ENCODE data around the gene NFYB.
"Not testable (repeated sequence)": the region's sequence is repeated elsewhere in the genome, so short reads cannot be mapped to it uniquely, and the experiment has no call there.

The NFYB gene

DNA sequence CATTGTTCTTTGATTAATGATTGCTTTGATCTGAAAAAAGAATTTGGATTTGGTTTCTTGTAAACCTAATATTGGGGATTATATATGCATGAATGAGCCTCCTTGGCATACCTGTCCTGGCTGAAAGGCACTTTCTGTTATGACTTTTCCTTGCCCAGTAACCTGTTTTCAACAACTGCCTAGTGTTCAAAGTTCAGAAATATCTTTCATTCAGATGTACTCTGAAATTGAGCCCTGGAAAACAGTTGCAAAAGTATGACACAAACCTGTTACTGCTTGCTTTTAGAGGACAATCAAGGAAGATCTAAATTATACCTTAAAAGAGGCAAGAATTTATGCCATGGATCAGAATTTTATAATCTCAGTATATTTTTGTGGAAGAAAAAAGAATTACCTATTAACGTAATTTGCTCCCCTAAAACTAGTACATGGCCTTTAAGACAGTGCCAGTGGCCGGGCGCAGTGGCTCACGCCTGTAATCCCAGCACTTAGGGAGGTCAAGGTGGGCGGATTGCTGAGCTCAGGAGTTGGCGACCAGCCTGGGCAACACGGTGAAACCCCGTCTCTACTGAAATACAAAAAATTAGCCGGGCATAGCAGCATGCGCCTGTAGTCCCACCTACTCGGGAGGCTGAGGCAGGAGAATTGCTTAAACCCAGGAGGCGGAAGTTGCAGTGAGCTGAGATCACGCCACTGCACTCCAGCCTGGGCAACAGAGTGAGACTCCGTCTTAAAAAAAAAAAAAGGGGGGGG is 23.0 kb downstream of the NFYB start:
- not testable (repeated sequence) for DNase-seq

- DNase-seq: no peak
These were observed 28.4 kb downstream of the NFYB start for GRCh38 chr12:104109446-104110271.

- DNase-seq: peak; percentile 88
These were observed 29.1 kb downstream of the NFYB start for GRCh38 chr12:104108755-104109445.

GRCh38 chr12:104106965-104107364 is 31.0 kb downstream of the NFYB start:
- DNase-seq: no peak

- DNase-seq: no peak
These were observed 32.5 kb downstream of the NFYB start for GRCh38 chr12:104105461-104105860.

DNA sequence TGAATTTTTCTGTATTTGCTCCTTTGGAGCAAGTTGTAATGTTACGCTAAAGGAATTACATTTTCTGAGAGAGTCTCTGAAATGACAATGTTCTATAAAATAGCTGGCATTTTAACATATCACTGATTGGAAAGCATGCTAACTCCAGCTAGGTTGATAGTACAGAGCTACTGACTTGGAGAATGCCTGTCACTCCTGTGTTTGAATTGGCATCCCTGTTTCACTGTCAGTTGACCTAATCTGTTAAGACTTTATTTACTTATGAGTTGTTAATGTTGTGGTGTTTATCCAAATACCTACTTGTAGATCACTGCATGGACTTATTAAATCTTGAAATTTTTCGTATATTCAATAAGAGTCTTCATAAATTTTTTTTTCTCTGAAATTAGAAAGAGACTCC is 40.1 kb downstream of the NFYB start:
- no peak for DNase-seq

DNA sequence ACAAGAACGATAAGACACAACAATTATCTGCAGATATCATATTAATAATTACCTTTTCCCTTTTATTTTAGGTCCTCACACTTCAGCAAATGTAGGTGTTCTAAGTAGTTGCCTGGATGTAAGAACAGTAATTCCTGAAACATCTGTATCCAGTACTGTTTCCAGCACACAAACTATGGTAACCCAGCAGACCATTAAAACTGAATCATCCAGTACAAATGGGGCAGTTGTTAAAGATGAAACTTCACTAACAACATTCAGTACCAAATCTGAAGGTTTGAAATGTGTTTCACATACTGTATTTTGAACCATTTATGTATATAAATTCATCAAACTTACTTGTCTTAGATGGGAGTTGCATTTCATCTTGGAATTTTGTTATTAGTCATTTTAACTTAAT is 42.7 kb downstream of the NFYB start:
- DNase-seq: peak; percentile 7

GRCh38 chr12:104094284-104094683 is 43.7 kb downstream of the NFYB start:
- no peak for DNase-seq

DNA sequence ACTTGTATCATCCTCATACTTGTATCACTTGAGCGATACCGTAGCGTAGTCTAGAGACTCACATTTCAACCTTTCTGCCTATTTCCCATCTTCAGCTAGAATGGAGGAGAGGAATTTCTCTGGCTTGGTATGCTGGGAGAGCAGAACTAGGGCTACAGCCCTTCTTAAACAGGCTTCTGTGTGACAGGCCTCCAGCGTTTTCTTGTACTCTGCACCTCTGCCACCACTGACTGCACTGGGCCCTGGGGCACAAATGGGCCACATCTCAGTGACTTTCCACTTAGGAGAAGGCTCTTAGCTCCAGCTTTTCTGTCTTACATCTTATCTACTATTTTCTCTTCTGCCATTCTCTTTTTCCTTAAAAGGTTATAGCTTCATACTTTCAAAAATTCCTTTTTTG is 46.9 kb downstream of the NFYB start:
- DNase-seq: no peak

- DNase-seq: no peak
These were observed 47.3 kb downstream of the NFYB start for GRCh38 chr12:104090685-104091084.

DNA sequence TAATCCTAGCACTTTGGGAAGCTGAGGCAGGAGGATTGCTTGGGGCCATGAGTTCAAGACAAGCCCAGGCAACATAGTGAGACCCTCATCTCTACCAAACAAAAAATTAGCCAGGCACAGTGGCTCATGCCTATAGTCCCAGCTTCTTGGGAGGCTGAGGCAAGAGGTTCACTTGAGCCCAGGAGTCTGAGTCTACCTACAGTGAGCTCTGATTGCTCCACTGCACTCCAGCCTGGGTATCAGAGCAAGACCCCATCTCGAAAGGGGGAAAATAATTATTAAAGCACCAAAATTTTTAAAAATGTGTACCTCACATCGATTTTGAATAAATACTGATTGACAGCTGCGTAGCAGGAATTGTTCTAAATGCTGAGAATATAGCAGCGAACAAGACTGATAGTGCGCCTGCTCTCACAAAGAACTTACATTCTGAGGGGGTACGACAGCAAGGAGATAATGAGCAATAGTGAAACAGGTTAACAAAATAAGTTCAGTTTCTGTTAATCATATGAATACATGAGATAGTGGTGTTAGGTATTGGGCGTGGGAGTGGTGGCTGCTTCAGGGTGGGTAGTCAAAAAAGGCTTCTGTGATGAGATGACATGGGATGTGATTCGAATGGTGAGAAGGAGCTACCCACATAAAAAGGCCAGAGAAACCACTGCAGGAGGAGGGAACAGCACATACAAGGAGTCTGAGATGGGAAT is 54.1 kb downstream of the NFYB start:
- DNase-seq: peak; percentile 81

DNA sequence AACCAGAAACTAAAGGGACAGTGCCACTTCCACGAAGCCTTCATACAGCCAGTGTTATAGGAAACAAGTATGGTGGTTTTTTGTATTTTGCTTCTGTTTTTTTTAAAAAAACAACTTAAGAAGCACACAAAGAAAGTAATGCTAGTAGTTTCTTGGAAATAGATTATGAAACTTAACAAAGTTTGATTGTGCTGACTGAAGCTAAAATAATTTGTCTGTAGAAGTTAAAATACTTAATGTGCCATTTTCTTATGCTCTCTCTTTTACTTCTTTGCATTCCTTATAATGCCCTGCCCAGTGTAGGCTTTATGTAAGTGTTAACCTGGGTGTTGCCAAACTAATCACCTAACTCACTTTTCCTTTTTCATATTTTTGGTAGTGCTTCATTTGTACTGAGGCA is 57.2 kb downstream of the NFYB start:
- no peak for DNase-seq

DNA sequence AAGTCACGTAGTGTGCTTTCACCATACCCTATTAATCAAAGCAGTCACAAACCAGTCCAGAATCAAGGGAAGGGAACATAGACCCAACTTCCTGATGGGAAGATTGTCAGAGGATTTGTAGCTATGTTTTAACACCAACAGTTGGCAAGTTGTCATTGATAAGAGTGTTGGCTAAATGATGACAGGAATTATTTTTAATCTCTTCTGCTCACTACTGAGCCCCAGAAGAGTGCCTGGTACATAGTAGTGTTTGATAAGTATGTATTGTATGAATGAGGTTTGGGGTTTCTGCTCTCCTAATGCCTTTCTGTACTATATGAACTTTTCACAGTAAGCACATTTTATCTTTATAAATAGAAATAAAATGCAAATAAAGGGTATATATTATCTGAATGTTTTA is 59.0 kb downstream of the NFYB start:
- no peak for DNase-seq

GRCh38 chr12:104073699-104074098 is 64.3 kb downstream of the NFYB start:
- DNase-seq: no peak

DNA sequence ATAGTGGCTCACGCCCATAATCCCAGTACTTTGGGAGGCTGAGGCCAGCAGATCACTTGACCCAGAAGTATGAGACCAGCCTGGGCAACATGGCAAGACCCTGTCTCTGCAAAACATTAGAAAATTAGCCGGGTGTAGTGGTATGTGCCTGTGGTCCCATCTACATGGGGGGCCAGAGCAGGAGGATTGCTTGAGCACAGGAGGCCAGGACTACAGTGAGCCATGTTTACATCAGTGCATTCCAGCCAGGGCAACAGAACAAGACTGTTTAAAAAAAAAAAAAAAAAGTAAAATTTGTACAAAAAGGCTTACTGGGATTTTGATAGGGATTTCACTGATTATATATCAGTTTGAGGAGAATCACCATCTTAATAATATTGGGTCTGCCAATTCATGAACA is 65.9 kb downstream of the NFYB start:
- DNase-seq: no peak

Data from activated CD4-positive, alpha-beta T cell treated with anti-CD3 and anti-CD28 coated beads, Interleukin-2, Interleukin-6, amounts not matched to agents 100 ng/mL and 50 ng/mL, durations not matched to agents 16 hours and 8 hours (primary cell).